GM12878 (cell line): ENCODE results near the gene TMEM26. TPM values are rescaled to one million over a fixed set of nuclear protein-coding genes. Genes with fewer than 3 reads are reported as not detected.

ENCODE experiments used
- ATAC-seq: fragments of 200-7000 bp; cut with Tn5 transposase; 3 replicates; pipeline ENCODE4 v1.9.1; 2020; ENCODE audit warnings: mild to moderate bottlenecking, moderate library complexity
- BruUV-seq: library from RNA; stranded (reverse); fragments of 400-500 nt; replicated peaks from 2 replicates; lab custom pipeline; 2021; lab: Mats Ljungman, UMichigan
- CTCF ChIA-PET: fragments of 300-600 bp; sonication (Branson Sonifier 250); formaldehyde crosslinking; extraction: SDS; loops from one replicate; lab custom pipeline; 2021; ENCODE audit warnings: inconsistent platforms; lab: Yijun Ruan, JAX
- POLR2A ChIA-PET: fragments of 350-600 bp; formaldehyde crosslinking; extraction: SDS; loops from one replicate; lab custom pipeline; 2021; ENCODE audit warnings: inconsistent platforms; lab: Charles Lee
- RAD21 ChIA-PET: fragments of 300-600 bp; sonication (Branson Sonifier 250); formaldehyde crosslinking; loops from one replicate; lab custom pipeline; 2023; ENCODE audit warnings: antibody characterized with exemption; ENCODE audit not compliant: unreplicated experiment; lab: Charles Lee
- SMC1A ChIA-PET: fragments of 300-600 bp; sonication (Branson Sonifier 250); formaldehyde crosslinking; loops from one replicate; lab custom pipeline; 2023; ENCODE audit not compliant: unreplicated experiment, uncharacterized antibody; lab: Charles Lee
- DNase-seq: peaks from one replicate; pipeline ENCODE4 v3.0.0-alpha.2; 2011; ENCODE audit warnings: low read depth, low spot score
- FAIRE-seq: peaks from 3 replicates; lab custom pipeline; 2011; peaks lifted over from hg19 to GRCh38; lab: Jason Lieb, UNC
- H2AFZ ChIP-seq: 2 replicates; pipeline ENCODE4 v1.6.0; 2011; ENCODE audit warnings: low read depth, low read length, control low read depth; ENCODE audit not compliant: control insufficient read depth
- H3K27ac ChIP-seq: 2 replicates; pipeline ENCODE4 v1.5.1; 2011; ENCODE audit warnings: control low read depth; ENCODE audit not compliant: control insufficient read depth, insufficient read depth
- H3K27me3 ChIP-seq, 2 experiments: replicated peaks in 1 of 2; 2 replicates each; pipeline versions ENCODE4 v1.6.0 to v1.6.1; 2011; ENCODE audit warnings: low read length in 1 of 2; ENCODE audit not compliant: control insufficient read depth in 2 of 2, insufficient read depth in 2 of 2
- H3K36me3 ChIP-seq, 2 experiments: 2 replicates each; pipeline ENCODE4 v1.5.1; 2011; ENCODE audit warnings: low read length in 1 of 2; ENCODE audit not compliant: control insufficient read depth in 2 of 2, insufficient read depth in 2 of 2
- H3K4me1 ChIP-seq: 2 replicates; pipeline ENCODE4 v1.6.1; 2011; ENCODE audit warnings: mild to moderate bottlenecking, low read length, moderate library complexity, mixed read lengths; ENCODE audit not compliant: control insufficient read depth, insufficient read depth
- H3K4me2 ChIP-seq: 2 replicates; pipeline ENCODE4 v1.6.0; 2011; ENCODE audit warnings: control low read depth; ENCODE audit not compliant: control insufficient read depth, insufficient read depth
- H3K4me3 ChIP-seq: fragments of 200-600 bp; sonication (generic); 2 replicates; pipeline ENCODE4 v1.5.1; 2016
- H3K79me2 ChIP-seq: 2 replicates; pipeline ENCODE4 v1.6.0; 2011; ENCODE audit warnings: low read length; ENCODE audit not compliant: control insufficient read depth, insufficient read depth
- H3K9ac ChIP-seq: 2 replicates; pipeline ENCODE4 v1.8.0; 2011; ENCODE audit warnings: low read length, control low read depth, mixed read lengths; ENCODE audit not compliant: control insufficient read depth, insufficient read depth
- H3K9me3 ChIP-seq: replicated peaks from 3 replicates; pipeline ENCODE4 v1.5.1; 2011; ENCODE audit warnings: mild to moderate bottlenecking, low read length; ENCODE audit not compliant: control insufficient read depth, insufficient read depth
- H4K20me1 ChIP-seq: 2 replicates; pipeline ENCODE4 v1.6.0; 2011; ENCODE audit not compliant: control insufficient read depth, insufficient read depth
- FOXM1 ChIP-seq: IDR thresholded peaks from 2 replicates; pipeline ENCODE4 v1.6.1; 2012; ENCODE audit warnings: low read depth, mild to moderate bottlenecking, inconsistent platforms, low read length, moderate library complexity
- MEF2A ChIP-seq: IDR thresholded peaks from 2 replicates; pipeline ENCODE4 v1.6.1; 2011; ENCODE audit warnings: low read depth, mild to moderate bottlenecking, low read length, moderate library complexity; ENCODE audit not compliant: insufficient read depth
- MTA3 ChIP-seq: IDR thresholded peaks from 2 replicates; pipeline ENCODE4 v1.6.1; 2012; ENCODE audit warnings: low read length, inconsistent platforms, borderline replicate concordance
- NBN ChIP-seq: fragments of 450-650 bp; IDR thresholded peaks from 2 replicates; pipeline ENCODE4 v1.6.1; 2016
- POU2F2 ChIP-seq: IDR thresholded peaks from 3 replicates; pipeline ENCODE4 v1.6.1; 2011; ENCODE audit warnings: low read depth, mild to moderate bottlenecking, low read length, borderline replicate concordance
- RB1 ChIP-seq: fragments of 450-650 bp; formaldehyde crosslinking; IDR thresholded peaks from 2 replicates; pipeline ENCODE4 v1.6.1; 2017; ENCODE audit warnings: mild to moderate bottlenecking, borderline replicate concordance
- RELA ChIP-seq: fragments of 450-650 bp; IDR thresholded peaks from 2 replicates; pipeline ENCODE4 v1.8.0; 2014; ENCODE audit warnings: borderline replicate concordance; ENCODE audit not compliant: partially characterized antibody
- SIX5 ChIP-seq: IDR thresholded peaks from 2 replicates; pipeline ENCODE4 v1.6.1; 2011; ENCODE audit warnings: mild to moderate bottlenecking, low read depth, low read length, moderate library complexity; ENCODE audit not compliant: severe bottlenecking
- SKIL ChIP-seq: fragments of 450-650 bp; IDR thresholded peaks from 2 replicates; pipeline ENCODE4 v1.6.1; 2017; ENCODE audit warnings: mild to moderate bottlenecking, low read depth, inconsistent platforms; ENCODE audit not compliant: poor library complexity, severe bottlenecking
- SREBF2 ChIP-seq: IDR thresholded peaks from 2 replicates; pipeline ENCODE4 v1.6.1; 2012; ENCODE audit warnings: mild to moderate bottlenecking, low read length
- TCF12 ChIP-seq: IDR thresholded peaks from 2 replicates; pipeline ENCODE4 v1.6.1; 2011; ENCODE audit warnings: low read depth, mild to moderate bottlenecking, low read length
- ZNF274 ChIP-seq: IDR thresholded peaks from one replicate; pipeline ENCODE4 v1.8.0; 2011; ENCODE audit not compliant: insufficient read length, insufficient read depth
- ZNF622 ChIP-seq: fragments of 450-650 bp; IDR thresholded peaks from 2 replicates; pipeline ENCODE4 v1.6.1; 2017; ENCODE audit warnings: mild to moderate bottlenecking, inconsistent platforms
- WGBS: methylation state at CpG from one replicate; pipeline ENCODE4 v1.1.6; 2016; ENCODE audit warnings: low lambda C conversion rate; ENCODE audit not compliant: insufficient replicate concordance, insufficient coverage; ENCODE audit errors: missing lambda C conversion rate; 5-methylcytosine and 5-hydroxymethylcytosine counted together
- in situ Hi-C: fragments of 300-500 bp; cut with MboI; formaldehyde crosslinking; loops from 9 replicates; pipeline ENCODE4 v1.14.3; 2018; ENCODE audit warnings: mixed read lengths
- intact Hi-C: fragments of 100-400 bp; cut with micrococcal nuclease; formaldehyde crosslinking; loops from one replicate; pipeline ENCODE4 v1.14.2; 2022; ENCODE audit not compliant: unreplicated experiment
- polyA plus RNA-seq, 11 experiments: library from polyadenylated mRNA; depleted of rRNA in 4 of 11; unstranded in 6 of 11; stranded (reverse) in 5 of 11; fragments of >200 nt; fragmentation: Nextera tagmentation in 4 of 11; fragmentation: Illumina TruSeq in 1 of 11; extraction: Ambion mirVana in 4 of 11; extraction: Trizol in 1 of 11; gene quantifications; 1 replicate in 1 of 11; 2 replicates in 10 of 11; pipeline versions ENCODE4 v1.2.1 to v1.2.3, GENCODE V29; 2011 to 2016; ENCODE audit warnings: inconsistent platforms in 2 of 11, missing spikeins in 2 of 11, low read depth in 1 of 11
- total RNA-seq, 4 experiments: library from RNA; depleted of rRNA in 3 of 4; stranded (reverse); fragments of >200 nt in 3 of 4; fragmentation: Illumina TruSeq in 1 of 4; extraction: Trizol in 1 of 4; gene quantifications; 2 replicates each; pipeline versions ENCODE4 v1.2.1 to v1.2.3, GENCODE V29; 2013 to 2021
- TF ChIP-seq, protein P1 (sequence below): fragments of 450-650 bp; conservative IDR thresholded peaks from 2 replicates; pipeline ENCODE4 v1.6.1; 2017; ENCODE audit warnings: mild to moderate bottlenecking, moderate library complexity
- TF ChIP-seq, protein P2 (sequence below), 3 experiments: IDR thresholded peaks in 2 of 3; conservative IDR thresholded peaks in 1 of 3; 2 replicates each; pipeline ENCODE4 v1.5.1; 2011; ENCODE audit warnings: low read depth in 3 of 3, low read length in 3 of 3, mild to moderate bottlenecking in 3 of 3, control low read depth in 2 of 3, moderate library complexity in 2 of 3, inconsistent platforms in 1 of 3, mixed read lengths in 1 of 3; ENCODE audit not compliant: control insufficient read depth in 2 of 3, insufficient read depth in 1 of 3; ENCODE audit errors: extremely low read depth in 1 of 3
- TF ChIP-seq, protein P3 (sequence below): IDR thresholded peaks from 2 replicates; pipeline ENCODE4 v1.6.1; 2011; ENCODE audit warnings: borderline replicate concordance, low read depth, mild to moderate bottlenecking, moderate library complexity, mixed read lengths, low read length; ENCODE audit not compliant: insufficient read depth; ENCODE audit errors: extremely low read length
- TF ChIP-seq, protein P4 (sequence below): IDR thresholded peaks from 2 replicates; pipeline ENCODE4 v1.6.1; 2011; ENCODE audit warnings: low read depth, low read length, improper control_type of control experiment, borderline replicate concordance

Gene TMEM26
- total and polyA plus RNA-seq, 10 of the 15 experiments (the other 5 are each of a cell fraction or from before 2014, with no cell fraction given), result not detected

DNA sequence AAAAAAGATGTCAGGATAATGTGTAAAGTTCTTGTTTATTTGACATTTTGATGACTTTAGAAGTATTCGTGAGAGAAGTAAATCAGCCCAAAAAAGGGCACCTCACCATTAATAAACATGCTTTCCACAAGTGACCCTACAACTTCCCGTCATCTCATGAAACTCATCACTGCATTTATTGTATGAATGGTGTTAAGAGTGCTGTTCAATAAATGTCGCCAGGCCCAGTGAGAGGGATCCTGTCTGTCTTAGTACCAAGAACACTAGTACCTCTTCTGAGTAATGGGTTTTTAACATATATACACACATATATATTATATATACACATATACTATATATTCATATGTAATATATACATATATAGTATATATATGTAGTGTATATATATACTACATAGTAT, 61.9 kb downstream of the TMEM26 start:
- Histone ChIP-seq H3K4me1 (no peaks in the 10 kb centered on the region), H3K9me3 (no peaks in the 10 kb centered on the region), H3K9ac (no peak overlapping the region), H3K27ac (no peak overlapping the region), H3K4me2 (no peak overlapping the region), H3K4me3 (no peak overlapping the region), H3K36me3 (no peaks in the 10 kb centered on the region), H4K20me1 (no peaks in the 10 kb centered on the region), H3K27me3 (no peaks in the 10 kb centered on the region), H3K79me2 (no peaks in the 10 kb centered on the region)
- ATAC-seq, result peak; percentile 59
- in situ Hi-C loops, result no loop called here
- no TSS peak for BruUV-seq
- no peak for DNase-seq
- ChIA-PET RAD21 (no interaction called here), SMC1A (no interaction called here), POLR2A (no interaction called here), CTCF (no interaction called here)
- FAIRE-seq, result no peak
- intact Hi-C loops, result loop anchor here (2.0 to 10.0 kb wide), 2 partner anchors 104 to 256 kb away; no protein-coding TSS in a partner anchor
- 22% methylated on average over 3 of the region's 3 CpGs for WGBS
- no peak for TF ChIP-seq ZNF274
- no peak for TF ChIP-seq MEF2A
- no peak for TF ChIP-seq FOXM1
- TF ChIP-seq RB1, result no peak
- no peak for TF ChIP-seq ZNF622
- no peak for TF ChIP-seq SKIL
- TF ChIP-seq RELA, result no peak
- TF ChIP-seq POU2F2, result no peak
- TF ChIP-seq, protein P1, sequence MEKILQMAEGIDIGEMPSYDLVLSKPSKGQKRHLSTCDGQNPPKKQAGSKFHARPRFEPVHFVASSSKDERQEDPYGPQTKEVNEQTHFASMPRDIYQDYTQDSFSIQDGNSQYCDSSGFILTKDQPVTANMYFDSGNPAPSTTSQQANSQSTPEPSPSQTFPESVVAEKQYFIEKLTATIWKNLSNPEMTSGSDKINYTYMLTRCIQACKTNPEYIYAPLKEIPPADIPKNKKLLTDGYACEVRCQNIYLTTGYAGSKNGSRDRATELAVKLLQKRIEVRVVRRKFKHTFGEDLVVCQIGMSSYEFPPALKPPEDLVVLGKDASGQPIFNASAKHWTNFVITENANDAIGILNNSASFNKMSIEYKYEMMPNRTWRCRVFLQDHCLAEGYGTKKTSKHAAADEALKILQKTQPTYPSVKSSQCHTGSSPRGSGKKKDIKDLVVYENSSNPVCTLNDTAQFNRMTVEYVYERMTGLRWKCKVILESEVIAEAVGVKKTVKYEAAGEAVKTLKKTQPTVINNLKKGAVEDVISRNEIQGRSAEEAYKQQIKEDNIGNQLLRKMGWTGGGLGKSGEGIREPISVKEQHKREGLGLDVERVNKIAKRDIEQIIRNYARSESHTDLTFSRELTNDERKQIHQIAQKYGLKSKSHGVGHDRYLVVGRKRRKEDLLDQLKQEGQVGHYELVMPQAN, result no peak
- TF ChIP-seq SREBF2, result no peak
- TF ChIP-seq NBN, result no peak
- TF ChIP-seq TCF12, result no peak
- TF ChIP-seq, protein P2, sequence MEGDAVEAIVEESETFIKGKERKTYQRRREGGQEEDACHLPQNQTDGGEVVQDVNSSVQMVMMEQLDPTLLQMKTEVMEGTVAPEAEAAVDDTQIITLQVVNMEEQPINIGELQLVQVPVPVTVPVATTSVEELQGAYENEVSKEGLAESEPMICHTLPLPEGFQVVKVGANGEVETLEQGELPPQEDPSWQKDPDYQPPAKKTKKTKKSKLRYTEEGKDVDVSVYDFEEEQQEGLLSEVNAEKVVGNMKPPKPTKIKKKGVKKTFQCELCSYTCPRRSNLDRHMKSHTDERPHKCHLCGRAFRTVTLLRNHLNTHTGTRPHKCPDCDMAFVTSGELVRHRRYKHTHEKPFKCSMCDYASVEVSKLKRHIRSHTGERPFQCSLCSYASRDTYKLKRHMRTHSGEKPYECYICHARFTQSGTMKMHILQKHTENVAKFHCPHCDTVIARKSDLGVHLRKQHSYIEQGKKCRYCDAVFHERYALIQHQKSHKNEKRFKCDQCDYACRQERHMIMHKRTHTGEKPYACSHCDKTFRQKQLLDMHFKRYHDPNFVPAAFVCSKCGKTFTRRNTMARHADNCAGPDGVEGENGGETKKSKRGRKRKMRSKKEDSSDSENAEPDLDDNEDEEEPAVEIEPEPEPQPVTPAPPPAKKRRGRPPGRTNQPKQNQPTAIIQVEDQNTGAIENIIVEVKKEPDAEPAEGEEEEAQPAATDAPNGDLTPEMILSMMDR (IDR thresholded peaks at IDR 0.05 in 2 of 3, conservative IDR thresholded peaks at IDR 0.05 in 1 of 3; ENCODE audit: control insufficient read depth in 2 of 3, extremely low read depth in 1 of 3, insufficient read depth in 1 of 3, low read depth in 3 of 3, low read length in 3 of 3), result no peak
- TF ChIP-seq, protein P3, sequence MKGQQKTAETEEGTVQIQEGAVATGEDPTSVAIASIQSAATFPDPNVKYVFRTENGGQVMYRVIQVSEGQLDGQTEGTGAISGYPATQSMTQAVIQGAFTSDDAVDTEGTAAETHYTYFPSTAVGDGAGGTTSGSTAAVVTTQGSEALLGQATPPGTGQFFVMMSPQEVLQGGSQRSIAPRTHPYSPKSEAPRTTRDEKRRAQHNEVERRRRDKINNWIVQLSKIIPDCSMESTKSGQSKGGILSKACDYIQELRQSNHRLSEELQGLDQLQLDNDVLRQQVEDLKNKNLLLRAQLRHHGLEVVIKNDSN, result no peak
- no peak for TF ChIP-seq MTA3
- no peak for TF ChIP-seq SIX5
- TF ChIP-seq, protein P4, sequence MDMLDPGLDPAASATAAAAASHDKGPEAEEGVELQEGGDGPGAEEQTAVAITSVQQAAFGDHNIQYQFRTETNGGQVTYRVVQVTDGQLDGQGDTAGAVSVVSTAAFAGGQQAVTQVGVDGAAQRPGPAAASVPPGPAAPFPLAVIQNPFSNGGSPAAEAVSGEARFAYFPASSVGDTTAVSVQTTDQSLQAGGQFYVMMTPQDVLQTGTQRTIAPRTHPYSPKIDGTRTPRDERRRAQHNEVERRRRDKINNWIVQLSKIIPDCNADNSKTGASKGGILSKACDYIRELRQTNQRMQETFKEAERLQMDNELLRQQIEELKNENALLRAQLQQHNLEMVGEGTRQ, result no peak
- TF ChIP-seq, all 136 proteins: peak for 0
- no peak overlapping the region for H2AFZ ChIP-seq
